T-helper 1 cell (primary cell): Measurements from ENCODE around the gene CUEDC1.
A peak's percentile ranks its signal among the peaks of the same experiment; 100 is the strongest.

ENCODE experiments used
- DNase-seq, 5 donors: peaks; one replicate each; pipeline ENCODE4 v3.0.0-alpha.2; 2012 to 2020

Gene CUEDC1

DNA sequence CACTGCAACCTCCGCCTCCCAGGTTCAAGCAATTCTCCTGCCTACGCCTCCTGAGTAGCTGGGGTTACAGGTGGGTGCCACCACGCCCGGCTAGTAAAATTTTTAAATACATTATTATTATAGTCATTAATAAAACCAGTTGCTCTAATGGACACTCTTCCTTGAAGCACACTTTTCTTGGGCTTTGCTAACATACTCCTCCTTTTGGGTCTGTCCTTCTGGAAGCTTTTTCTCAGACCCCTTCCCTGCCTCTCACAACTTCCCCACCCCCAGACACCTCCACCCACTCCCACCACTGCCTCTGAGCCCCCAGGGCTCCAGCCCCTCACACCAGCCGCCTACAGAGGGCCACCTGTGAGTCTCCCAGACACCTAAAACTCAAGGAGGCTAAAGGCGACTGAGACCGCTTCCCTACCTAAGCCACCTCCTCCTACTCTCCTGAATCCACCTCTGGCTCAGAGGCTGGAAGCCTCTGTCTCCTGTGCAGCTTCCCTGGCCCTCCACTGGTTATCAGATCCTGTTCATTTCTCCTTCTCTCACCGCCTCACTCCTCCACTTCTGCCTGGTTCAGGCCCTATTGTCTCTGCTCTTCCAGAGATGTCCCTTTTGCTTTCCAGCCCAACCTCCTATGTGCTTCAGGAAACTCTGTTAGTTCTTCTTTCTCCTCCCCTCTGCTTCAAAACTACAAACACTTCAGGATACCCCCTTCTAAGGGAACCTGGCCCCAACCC is 2.1 kb upstream of the CUEDC1 start:
- no peak for DNase-seq

DNA sequence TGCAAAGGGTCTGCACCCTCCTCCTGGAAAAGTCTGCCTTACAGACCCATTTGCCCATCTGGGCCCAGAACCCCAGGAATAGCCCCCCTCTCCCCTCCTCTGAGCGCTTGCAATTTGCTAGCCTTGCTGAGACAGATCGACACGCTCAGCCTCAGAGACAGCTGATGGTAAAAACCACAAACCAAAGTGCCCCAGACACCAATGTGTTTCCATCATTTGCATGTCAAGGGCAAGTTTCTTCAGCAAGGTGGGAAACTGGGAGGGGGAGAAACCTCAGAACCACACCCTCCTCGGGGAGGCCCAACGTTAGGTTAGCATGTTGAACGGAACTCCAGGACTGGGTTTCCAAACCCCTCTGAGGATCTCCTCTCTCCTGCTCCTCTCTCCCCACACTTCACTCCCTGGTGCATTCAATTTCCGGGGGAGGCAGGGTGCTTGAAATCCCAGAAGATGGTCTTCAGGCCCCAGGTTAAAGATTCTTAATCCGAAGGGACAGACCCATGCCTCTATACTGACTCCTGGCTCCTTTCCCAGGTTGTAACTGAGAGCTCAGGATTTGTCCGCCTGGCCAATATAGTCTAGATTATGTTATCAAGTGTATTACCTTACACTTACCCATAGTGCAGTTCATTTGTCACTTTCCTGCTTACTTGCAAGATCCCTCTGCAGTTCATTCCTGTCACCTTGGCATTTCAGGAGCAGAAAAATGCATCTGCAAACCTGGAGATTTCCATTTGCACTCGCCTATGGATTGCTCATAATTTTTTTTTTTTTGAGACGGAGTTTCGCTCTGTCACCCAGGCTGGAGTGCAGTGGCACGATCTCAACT is 1.3 kb upstream of the CUEDC1 start:
- peak in 4 of 5 donors; percentile 15 to 38 (median 25) for DNase-seq

DNA sequence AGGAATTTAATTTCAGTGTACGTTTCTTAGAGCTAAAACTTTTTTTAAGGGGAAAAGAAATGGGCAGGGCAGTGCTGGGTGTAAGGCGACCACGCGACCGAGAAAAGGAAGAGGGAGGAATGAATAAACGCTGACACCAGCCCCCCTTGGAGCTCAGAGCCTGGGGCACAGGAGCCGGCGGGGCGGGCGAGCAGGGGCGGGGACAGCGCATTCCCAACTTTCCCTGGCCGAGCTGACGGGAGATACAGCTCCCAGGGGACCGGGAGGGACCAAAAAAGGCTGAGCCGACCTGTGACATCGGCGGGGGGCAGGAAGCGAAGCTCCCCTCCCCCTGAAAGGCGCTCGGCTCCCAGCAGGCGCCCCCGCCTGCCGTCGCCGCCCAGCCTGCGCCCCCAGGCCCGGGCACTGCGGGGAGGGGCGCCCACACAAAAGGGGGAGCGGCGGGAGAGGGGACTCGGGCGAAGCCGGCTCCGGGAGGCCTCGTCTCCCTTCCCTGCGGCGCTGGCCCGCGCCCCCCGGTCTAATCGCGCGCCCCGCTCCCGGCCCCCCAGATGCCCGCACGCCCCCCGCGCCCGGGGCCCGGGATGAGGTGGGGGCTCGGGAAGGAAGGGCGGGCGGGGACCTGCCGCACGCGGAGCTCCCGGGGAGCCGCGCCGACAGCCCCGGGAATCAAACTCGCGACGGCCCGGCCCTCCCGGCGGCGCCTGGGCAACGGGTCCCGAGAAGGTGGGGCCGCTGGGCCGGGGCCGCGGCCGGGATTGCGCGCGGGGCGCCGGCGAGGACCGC is 622 bp downstream of the CUEDC1 start:
- no peak for DNase-seq

DNA sequence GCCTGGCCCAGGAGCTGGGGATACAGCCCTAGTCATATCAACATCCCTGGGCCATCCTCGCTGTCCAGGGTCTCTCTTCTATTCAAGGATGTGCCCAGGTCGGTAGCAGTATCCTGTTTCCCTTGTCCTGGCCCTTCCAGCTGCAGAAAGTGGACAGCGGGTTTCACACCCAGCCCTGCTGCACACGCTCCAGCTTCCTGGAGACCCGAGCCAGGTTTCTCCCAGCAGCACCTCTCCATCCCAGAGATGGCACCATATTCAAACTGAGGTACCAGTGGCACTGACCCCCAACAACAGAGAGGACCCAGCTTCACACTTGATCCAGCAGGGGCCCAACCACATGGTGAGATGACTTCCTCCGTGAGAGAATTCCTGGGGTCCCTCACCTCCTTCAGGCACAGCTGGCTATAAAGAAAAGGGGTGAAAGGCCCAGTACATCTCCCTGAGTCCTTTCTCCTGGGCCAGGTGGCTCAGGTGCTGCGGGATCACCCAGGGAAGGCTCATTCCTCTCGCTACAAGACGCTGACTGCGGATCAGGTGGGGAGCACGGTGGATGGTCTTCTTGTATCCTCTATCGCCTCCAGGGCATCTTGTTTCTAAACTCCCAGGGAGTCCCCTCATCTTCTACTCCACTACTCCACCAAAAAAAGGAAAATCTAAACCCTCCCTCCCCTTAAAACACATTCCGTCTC is 1.4 kb downstream of the CUEDC1 start:
- no peak for DNase-seq

DNA sequence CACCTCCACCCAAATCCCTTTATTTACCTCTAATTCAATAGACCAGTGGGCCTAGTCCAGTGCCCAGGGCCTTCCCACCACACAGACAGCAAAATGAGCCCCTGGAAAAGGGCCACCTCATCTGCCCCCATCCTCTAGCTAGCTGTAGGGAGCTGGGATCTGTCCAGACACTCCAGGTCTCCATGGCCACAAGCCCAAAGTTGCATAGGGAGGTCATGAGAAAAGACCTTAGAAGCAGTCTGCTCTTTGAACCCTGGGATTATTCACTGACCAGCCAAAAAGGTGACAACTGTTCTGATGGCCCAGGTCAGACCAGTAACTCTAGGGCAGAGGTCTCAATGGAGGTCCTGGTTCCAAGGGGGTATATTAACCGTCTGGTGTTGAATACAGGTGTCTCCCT is 2.0 kb downstream of the CUEDC1 start:
- DNase-seq, result no peak

DNA sequence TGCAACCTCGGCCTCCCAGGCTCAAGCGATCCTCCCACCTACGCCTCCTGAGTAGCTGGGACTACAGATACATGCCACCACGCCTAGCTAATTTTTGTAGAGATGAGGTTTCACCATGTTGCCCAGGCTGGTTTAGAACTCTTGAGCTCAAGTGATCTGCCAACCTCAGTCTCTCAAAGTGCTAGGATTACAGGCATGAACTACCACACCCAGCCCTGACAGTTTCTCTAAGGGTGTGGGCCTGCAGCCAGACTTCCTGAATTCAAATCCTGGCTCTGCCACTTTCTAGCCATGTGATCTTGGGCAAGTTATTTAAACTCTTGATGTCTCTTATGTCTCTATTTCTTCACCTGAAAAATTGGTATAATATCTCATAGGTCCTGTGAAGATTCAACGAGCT is 5.6 kb downstream of the CUEDC1 start:
- no peak for DNase-seq

DNA sequence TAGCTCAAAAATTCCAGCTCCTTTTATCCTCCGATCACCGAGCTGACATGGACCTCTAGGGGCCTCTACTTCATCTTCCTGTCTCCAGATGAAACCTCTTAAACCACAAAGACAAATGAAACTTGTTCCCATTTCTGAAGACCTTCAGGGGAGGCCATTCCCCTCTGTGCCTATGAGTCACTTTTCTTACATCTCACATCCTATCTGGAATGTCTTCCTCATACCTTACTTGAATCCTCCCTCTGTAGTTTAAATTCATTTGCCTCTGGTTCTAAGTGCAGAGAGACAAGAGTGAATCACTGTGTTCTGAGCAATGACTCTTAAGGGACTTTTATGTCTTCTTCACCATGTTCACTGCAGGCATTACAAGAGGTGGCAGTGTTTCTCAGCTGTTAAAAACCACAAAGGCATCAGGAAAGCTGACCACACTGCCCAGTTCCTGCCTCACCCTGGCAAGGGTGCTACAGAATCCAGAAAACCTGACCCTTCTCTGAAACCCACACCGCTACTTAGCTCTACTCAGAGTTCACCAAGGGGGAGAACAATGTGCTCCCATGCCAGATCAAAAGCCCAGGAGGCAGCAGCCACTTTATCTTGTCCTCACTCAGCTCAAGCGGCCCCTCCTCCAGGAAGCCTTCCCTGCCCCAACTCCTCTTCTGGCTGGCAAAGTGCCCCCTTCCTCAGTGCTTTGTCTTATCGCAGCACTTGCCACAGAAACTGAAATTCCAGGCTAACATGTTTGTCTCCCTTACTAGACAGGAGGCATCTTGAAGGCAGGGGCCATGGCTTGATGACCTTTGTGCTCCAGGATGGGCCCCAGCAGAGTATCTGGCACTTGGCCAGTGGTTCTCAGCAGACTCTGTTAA is 6.4 kb downstream of the CUEDC1 start:
- no peak for DNase-seq

DNA sequence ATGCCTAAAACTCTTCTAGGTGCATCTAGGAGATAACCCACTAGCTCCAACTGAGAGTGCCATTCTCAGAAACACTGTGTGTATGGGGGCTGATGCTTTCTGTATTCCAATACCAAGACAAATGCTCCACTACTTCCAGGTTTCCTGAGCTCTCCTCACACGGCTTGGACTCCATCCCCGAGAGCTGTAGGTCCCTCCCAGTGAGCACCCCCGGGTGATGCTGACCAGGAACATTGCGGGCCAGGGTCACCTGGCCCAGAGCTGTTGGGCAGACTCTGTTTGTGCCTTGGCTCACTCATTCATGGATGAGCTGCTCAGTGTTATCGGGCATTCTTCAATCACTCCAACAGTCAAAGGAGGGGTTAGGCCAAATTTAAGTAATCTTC is 7.0 kb downstream of the CUEDC1 start:
- no peak for DNase-seq

DNA sequence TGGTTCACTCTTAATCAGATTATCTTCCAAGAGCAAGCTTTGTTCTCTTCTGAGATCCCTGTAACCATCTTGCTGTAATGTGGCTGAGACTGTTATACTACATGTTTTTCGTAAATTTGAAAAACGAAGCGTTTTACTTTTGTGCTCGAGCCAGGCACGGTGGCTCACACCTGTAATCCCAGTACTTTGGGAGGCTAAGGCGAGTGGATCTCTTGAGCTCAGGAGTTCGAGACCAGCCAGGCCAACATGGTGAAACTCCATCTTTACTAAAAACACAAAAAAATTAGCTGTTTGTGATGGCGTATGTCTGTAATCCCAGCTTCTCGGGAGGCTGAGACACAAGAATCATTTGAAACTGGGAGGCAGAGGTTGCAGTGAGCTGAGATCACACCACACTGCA is 7.8 kb downstream of the CUEDC1 start:
- DNase-seq, result no peak

DNA sequence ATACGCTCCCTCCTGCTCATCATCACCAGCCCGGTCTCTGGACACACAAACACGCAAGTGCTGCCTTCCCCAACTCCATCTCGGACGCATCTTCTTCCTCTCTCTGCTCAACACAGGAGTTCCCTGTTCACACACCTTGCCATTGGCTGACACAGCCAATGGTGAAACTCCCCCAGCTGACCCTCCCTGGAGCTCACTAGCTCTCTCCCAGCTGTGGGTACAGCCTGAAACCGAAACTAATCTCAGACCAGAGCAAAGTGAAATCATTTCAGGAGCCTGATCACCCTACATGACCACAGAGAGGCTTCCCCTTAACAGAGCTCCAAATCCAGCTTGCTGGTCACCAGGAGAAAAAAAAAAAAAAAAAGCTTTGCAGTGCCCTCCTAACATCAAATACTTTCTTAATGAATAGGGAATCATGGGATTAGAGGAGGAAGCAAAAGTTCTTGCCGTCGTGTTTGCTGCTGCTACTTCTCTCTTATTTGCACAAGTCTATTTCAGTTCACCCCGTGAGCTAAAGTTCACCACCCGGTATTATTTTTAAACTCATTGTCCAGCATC is 8.3 kb downstream of the CUEDC1 start:
- DNase-seq, result peak in 2 of 5 donors; percentile 6 to 52

DNA sequence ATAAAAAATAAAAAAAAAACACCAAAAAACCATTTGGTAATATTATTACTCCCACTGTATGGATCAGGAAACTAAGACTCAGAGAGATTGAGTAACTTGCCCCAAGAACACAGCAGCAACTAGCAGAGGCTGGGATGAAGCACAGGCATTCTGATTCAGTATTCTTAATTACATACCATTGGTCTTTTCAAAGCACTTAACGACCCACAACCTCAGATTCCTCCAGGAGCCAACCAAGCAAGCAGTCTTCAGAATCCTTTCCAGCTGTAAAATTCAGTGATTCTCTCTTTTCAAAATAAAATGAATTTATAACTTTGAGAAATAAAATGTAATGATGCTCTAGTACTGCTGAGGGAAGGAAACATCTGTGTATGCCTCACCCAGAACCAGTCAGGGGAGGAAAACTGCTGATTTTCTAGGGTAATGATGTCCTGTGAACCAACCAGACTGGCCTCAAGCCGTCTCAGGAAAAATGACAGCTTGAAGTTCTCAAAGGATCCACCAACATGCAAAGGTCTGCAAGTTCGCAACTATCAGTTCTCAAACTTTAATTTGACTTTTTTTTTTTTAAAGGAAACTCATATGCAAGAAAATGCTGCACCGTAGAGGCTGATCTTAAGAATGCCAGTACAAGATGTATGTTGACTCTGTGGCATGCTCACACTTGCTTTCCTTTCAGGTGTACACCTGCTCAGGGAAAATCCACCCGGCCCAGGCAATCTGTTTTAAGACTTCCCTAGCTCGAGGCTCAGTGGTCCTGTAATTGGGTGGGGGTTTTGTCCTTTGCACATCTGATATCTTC is 9.0 kb downstream of the CUEDC1 start:
- DNase-seq, result no peak

DNA sequence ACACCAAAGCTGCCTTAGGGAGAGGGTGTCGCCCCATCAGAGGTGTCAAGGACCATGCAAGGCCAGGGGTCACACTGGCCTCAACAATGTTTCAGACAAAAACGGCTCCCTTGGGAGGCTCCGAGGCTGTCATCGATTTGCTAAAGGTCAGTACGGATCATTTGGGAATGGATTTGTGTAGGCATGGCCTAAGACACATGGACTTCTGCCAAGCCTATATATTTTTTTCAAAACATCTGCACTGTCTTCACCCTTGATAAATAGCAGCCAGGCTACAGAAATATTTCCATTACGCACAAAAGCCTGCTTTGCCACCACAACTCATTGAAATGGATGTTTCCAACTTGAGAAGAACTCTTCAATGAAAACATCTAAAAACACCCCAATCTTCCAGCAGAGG is 10.3 kb downstream of the CUEDC1 start:
- no peak for DNase-seq

DNA sequence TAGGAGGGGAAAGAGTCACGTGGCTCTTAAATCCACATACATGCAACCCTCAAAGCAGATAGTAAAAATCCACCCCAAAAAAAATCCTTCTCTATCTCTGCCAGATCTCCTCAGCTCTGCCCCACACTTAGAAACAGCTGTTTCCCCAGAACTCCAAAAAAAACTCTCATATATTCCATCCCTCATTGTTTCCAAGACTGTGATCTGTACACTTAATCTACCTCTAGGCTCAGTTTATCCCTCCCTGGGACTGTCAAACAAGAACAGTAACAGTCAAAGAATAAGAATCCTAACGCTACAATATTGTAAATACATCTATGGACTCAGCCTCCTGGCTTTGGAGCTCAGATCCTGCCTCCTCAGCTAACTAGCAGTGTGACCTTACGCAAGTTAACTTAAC is 11.6 kb downstream of the CUEDC1 start:
- no peak for DNase-seq

DNA sequence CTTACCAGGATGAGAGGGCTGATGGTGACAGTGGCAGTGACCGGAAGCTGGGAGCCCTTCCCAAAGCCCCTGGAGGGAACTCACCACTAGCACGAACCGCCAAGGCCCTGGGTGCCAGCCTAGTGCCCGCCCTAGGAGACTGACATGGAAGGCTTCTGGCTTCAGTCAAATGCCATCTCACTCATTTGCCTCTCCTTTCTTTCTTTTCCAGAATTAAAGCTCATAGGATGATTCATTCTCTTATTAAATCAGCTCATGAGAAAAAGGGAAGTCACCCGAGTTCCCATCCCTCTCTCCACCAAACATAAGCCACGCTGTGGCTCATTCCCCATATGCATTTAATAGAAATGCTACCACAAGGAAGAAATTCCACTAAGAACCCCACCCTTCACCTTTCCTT is 12.1 kb downstream of the CUEDC1 start:
- DNase-seq, result no peak

DNA sequence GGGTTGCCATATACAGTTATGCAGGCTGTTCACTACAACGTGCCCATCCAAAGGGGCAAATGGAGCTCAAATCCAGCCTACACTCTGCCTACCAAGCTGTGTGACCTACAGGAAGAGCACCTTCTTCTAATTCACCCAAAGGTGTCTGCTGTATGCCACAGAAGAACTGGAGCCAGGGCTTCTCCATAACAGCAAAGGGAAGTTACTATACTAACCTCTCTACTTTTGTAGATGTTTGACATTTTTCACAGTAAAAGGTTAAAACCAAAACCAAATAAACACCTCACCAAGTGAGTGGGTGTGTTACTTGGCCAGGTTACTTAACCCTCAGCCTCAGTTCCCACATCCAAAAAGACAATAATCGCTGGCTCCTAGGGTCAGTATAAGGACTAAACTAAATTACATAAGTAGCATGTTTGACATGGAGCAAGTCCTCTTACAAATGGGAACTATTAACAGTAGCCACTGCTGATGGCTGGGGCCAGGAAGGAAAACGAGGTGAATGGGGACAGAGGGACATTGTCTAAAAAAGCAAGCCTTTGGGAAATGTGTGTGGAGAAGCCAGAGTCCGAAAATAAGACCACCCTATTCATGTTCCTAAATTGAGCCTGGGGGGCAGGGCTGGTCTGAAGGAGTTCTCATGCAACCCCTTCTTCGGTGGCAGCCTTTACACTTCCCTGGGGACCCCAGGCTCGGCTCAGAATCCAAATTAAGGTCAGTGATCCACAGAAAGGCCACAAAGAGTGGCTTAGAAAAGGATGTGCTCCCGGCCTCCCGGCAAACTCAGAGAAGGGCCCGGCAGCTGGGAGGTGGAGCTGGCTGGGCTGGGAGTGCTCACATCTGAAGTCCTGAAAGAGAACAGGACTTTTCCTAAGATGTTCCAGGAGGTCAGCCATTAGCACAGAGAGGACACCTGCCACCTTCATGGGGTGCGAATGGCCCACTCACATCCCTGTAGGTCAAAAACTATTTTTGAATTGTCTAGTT is 13.5 kb downstream of the CUEDC1 start:
- no peak for DNase-seq

DNA sequence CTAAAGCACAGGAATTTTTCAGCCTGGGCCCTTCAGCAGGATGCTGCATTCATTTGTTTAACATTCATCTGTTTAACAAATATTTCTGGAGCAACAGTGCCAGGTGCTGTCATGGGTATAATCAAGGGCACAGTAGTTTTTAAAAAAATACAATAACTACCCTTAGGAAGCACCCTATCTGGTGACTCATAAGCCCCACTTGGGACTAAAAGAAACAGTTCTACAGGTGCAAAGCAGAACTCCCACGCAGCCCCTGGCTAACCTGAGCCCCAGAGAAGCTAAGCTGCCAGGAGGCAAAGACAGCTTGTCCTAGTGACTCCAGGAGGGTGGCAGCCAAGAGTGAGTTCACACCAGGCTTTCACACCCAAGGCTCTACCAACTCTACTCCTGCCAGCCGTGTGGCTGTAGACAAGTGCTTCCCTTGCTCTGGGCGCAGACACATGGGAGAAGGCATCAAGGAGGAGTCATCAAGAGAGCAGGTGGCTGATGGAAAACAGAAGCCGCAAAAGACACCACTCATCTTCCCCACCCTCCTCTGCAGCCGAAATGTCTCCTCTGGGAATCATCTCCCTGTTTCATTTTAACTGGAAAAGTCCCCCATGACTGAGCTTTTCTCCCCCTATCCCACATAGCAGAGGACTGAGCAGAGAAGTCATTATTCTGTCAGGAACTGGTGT is 14.4 kb downstream of the CUEDC1 start:
- no peak for DNase-seq

DNA sequence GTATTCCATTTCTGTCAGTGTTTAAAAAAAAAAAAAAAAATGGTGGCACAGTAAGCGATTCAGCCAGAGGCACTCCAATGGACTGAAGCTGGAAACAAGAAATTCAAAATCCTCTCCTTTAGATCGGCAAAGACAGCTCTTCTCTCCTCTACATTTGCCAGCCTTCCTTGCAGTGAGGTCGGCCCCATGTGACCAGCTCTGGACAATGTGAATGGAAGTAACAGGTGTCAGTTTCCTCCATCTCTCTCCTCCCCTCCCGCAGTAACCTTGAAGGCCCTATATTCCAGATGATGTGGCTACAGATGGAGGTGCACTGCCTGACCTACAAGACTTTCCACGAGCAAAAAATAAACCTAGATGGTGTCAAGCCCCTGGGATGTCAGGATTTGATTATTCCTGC is 15.0 kb downstream of the CUEDC1 start:
- DNase-seq, result no peak

DNA sequence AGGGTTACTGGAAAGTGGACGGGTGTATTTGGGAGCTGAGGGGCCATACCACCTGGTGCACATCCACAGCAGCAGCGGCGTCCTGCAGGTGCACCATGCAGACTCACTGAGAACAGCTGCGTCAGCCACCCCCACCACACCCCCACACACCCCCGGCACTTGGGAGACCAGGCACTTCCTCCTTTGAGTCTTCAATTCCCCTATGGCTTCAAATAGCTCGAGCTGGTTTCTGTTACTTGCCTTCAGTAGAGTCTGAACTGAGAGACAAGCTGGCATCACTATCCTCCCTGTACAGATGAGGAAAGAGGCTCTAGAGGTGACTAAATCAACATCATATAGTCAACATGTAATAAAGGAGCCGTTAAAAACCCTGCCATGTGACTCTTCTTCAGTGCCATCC is 15.4 kb downstream of the CUEDC1 start:
- no peak for DNase-seq

DNA sequence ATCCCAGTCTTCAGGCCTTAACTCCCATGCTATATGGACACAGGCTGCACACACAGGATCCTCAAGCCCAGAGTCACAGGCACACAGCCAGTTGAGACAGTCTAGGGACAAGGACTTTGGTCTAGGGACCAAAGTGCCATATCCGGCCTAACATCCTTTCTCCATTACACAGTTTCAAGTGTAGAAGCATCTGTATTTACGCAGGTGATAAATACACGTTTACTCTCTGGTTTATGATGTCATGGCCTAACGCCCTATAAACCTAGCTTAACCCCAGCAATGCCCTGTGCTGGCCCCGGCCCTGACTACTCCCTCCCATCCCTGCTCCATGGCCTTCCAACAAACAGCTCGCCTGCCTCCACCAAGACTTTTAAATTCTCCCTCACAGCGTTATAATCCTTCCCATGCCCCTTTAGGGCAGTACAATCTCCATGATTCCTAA is 17.1 kb downstream of the CUEDC1 start:
- no peak for DNase-seq
